ENCODE data around the gene CIAO2B.
"Not testable (repeated sequence)": the region's sequence is repeated elsewhere in the genome, so short reads cannot be mapped to it uniquely, and the experiment has no call there.

Gene CIAO2B

DNA sequence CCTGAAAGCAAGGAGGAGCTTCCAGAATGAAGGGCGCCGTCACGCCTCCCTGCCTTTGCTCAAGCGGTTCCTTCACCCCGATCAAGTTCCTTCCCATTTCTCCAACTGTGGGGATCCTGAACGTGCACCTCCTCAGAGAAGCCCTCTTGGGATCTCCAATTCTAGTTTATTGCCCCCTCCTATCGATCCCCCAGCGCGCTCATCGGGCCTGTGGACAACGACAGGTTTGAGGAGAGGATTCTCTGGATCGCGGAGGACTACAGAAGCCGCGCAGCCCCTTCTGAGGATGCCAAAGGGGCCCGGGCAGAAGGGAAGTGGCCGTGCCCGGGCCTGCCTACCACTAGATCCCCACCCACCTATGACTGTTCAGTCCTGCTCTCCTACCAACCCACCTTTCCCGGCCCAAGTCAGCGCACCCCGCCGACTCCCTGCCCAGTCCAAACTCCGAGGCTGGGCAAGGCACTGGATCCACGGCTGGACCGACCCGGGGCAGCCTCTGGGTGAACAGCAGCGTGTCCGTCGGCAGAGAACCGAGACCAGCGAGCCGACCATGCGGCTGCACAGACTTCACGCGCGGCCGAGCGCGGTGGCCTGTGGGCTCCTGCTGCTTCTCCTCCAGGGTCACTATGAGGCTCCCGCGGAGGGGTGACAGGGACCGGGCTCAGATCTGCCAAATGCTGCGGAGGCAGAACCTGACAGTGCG is 14.1 kb upstream of the CIAO2B start:
- H3K4me1 Mint-ChIP-seq: peaks cover 18% of the 10 kb centered on the region
- H3K4me3 Mint-ChIP-seq: peak overlapping the region; percentile 87
- H3K27ac Mint-ChIP-seq: peak overlapping the region; percentile 74
- no peaks in the 10 kb centered on the region for H3K9me3 Mint-ChIP-seq
- peaks cover 27% of the 10 kb centered on the region for H3K27me3 Mint-ChIP-seq
- H3K36me3 Mint-ChIP-seq: no peaks in the 10 kb centered on the region

DNA sequence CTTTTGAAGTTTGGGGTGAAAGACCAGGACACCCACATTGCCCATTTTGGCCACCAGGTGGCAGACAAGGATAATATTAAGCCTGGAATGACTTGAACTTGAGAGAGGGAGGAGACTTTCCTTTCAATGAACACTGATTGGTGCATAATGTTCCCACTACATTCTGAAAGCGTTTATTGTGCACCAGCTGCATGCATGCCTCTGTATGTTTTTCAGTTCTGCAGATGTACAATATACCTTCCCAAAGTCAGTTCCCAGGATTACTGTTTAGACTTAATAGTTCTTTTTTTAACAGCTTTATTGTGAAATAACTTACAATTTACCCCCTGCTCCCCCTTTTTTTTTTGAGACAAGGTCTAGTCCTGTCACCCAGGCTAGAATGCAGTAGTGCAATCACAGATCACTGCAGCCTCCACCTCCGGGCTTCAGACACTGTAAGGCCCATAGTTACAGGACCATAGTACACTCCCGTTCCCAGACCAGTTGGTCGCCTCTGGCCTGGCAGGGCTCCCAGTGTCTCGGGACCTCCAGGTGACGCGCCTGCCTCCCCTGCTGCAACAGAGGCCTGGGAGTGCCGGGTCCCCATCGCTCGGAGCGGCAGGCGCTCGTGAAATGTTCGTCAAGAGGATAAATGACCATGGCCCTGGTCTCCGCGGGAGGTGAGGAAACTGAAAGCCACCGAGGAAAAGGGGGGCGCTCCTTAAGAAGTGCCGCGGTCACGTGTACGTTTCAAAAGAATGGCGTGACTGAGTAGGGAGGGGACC is 13.3 kb upstream of the CIAO2B start:
- peaks cover 18% of the 10 kb centered on the region for H3K4me1 Mint-ChIP-seq
- H3K27ac Mint-ChIP-seq: no peak overlapping the region
- H3K36me3 Mint-ChIP-seq: peaks cover 4% of the 10 kb centered on the region
- H3K27me3 Mint-ChIP-seq: peaks cover 22% of the 10 kb centered on the region
- no peaks in the 10 kb centered on the region for H3K9me3 Mint-ChIP-seq
- peak overlapping the region; percentile 87 for H3K4me3 Mint-ChIP-seq

DNA sequence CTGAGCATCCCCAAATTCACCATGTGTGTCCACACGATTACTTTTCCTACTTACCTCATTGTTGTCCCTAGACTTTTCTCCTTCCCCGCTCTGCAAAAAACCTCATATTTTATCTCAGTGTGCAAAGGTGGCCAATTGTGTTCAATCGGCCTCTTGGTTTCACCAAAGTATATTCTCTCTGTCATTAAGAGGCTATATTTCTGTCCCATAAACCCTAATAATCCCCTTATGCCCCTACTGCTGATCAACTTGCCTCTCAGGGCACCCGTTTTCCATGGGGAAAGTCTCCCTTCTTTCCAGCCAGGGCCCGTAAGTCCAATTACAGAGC is 12.7 kb upstream of the CIAO2B start:
- H3K4me1 Mint-ChIP-seq: peaks cover 18% of the 10 kb centered on the region
- H3K27me3 Mint-ChIP-seq: peaks cover 21% of the 10 kb centered on the region
- peaks cover 4% of the 10 kb centered on the region for H3K36me3 Mint-ChIP-seq
- no peak overlapping the region for H3K27ac Mint-ChIP-seq
- H3K9me3 Mint-ChIP-seq: no peaks in the 10 kb centered on the region
- H3K4me3 Mint-ChIP-seq: peak overlapping the region; percentile 87

DNA sequence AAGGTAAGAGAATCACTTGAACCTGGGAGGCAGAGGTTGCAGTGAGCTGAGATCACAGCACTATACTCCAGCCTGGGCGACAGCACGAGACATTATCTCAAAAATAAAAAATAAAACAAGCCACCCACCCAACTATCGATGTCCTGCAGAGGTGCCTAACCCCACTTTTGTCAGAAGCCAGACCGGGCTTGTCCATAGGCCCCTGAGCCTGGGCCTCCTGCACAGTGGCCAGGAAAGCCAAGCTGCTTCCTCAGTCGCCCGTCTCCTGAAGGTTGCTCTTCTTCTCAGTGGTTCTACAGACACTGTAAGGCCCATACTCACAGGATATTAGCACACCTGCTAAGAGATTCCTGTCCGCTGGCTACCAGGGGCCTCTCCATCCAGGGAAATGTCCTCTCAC is 12.3 kb upstream of the CIAO2B start:
- H3K9me3 Mint-ChIP-seq: no peaks in the 10 kb centered on the region
- H3K27me3 Mint-ChIP-seq: peaks cover 17% of the 10 kb centered on the region
- no peak overlapping the region for H3K4me3 Mint-ChIP-seq
- H3K4me1 Mint-ChIP-seq: peaks cover 18% of the 10 kb centered on the region
- peaks cover 4% of the 10 kb centered on the region for H3K36me3 Mint-ChIP-seq
- no peak overlapping the region for H3K27ac Mint-ChIP-seq

DNA sequence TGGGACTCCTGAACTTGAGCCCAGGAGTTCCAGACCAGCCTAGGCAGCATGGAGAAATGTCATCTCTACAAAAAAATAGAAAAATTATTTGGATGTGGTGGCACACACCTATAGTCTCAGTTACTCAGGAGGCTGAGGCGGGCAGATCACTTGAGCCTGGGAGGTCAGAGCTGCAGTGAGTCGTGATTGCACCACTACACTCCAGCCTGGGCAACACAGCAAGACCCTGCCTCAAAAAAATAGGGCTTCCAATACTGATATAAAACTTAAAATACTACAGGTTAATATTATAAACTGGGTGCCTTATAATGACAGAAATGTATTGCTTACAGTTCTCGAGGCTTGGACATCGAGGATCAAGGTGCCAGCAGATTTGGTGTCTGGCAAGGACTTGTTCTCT is 11.7 kb upstream of the CIAO2B start:
- Mint-ChIP-seq H3K4me1 (peaks cover 18% of the 10 kb centered on the region), H3K4me3 (no peak overlapping the region), H3K9me3 (no peaks in the 10 kb centered on the region), H3K27ac (no peak overlapping the region), H3K27me3 (peaks cover 13% of the 10 kb centered on the region), H3K36me3 (peaks cover 4% of the 10 kb centered on the region)

DNA sequence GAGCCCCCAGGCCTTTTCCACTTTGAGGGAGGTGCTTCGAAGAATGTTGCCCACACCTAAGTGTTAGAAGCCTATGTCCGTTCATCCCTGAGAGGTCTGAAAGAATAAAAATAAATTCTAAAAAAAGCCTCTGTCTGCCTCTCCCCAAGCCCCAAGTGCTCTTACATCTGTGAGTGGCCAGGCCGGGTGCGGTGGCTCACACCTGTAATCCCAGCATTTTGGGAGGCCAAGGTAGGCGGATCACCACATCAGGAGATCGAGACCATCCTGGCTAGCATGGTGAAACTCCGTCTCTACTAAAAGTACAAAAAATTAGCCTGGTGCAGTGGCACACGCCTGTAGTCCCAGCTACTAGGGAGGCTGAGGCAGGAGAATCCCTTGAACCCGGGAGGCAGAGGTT is 10.8 kb upstream of the CIAO2B start:
- not testable (repeated sequence) for H3K36me3 Mint-ChIP-seq, H3K27ac Mint-ChIP-seq, H3K27me3 Mint-ChIP-seq, H3K9me3 Mint-ChIP-seq, H3K4me3 Mint-ChIP-seq
- H3K4me1 Mint-ChIP-seq: peaks cover 18% of the 10 kb centered on the region

DNA sequence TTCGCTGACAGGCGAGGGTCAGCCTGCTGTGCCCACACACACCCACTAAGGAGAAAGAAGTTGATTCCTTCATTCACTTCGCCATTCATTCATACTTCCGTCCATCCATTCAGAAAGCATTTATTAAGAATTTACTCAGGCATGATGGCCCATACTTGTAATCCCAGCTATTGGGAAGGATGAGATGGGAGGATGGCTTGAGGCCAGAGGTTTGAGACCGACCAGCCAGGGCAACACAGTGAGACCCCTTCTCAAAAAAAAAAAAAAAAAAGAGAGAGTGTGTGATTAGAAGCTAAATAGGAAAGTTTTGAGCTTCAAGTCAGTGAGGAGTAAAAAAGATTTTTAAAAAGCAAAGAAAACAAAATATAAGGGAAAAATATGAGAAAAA is 9.8 kb upstream of the CIAO2B start:
- Mint-ChIP-seq H3K9me3 (no peaks in the 10 kb centered on the region), H3K36me3 (peaks cover 6% of the 10 kb centered on the region), H3K27me3 (peaks cover 2% of the 10 kb centered on the region), H3K4me3 (no peak overlapping the region), H3K27ac (no peak overlapping the region), H3K4me1 (peaks cover 18% of the 10 kb centered on the region)

DNA sequence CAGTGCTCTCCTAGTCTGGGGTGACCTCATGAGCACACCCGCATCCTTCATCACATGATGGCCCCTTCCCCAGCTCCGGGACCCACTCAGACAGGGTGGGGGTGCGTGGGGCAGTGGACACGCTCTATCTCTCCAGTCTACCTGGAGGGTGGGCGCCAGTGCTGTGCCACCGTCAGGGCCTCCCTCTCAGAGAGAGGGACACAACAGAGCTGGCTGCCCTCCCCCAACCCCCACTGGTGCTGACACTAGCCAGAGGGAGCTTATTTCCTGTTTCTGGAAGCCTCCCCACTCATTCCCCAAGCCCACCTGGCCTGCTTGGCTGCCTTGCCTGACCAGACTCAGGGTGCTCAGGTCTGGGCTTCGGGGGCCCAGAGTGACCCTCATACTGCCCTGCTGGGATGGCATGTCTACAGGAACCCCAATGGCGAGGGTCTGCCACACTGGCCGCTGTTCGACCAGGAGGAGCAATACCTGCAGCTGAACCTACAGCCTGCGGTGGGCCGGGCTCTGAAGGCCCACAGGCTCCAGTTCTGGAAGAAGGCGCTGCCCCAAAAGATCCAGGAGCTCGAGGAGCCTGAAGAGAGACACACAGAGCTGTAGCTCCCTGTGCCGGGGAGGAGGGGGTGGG is 9.3 kb upstream of the CIAO2B start:
- Mint-ChIP-seq H3K4me3 (no peak overlapping the region), H3K36me3 (peaks cover 6% of the 10 kb centered on the region), H3K27ac (no peak overlapping the region), H3K27me3 (no peaks in the 10 kb centered on the region), H3K9me3 (no peaks in the 10 kb centered on the region), H3K4me1 (peaks cover 15% of the 10 kb centered on the region)

DNA sequence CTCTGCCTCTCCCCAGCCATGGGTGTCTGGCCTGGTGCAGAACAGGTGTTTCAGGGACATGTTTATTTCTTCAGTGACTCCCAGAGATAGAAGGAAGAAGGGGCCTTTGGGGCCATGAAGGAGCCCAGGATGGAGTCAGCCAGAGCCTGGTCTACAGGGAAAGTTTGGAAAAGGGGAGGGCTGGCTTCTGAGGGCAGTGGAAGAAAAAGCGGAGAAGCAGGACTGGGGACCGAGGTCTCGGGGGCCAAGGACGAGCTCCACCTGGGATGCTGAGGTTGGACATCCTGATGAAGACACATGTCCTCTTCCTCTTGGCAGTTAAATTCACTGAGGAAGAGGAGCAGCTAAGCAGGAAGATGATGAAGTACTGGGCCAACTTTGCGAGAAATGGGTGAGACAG is 8.8 kb upstream of the CIAO2B start:
- Mint-ChIP-seq H3K4me1 (peaks cover 9% of the 10 kb centered on the region), H3K9me3 (no peaks in the 10 kb centered on the region), H3K36me3 (peaks cover 6% of the 10 kb centered on the region), H3K4me3 (no peak overlapping the region), H3K27me3 (no peaks in the 10 kb centered on the region), H3K27ac (no peak overlapping the region)

DNA sequence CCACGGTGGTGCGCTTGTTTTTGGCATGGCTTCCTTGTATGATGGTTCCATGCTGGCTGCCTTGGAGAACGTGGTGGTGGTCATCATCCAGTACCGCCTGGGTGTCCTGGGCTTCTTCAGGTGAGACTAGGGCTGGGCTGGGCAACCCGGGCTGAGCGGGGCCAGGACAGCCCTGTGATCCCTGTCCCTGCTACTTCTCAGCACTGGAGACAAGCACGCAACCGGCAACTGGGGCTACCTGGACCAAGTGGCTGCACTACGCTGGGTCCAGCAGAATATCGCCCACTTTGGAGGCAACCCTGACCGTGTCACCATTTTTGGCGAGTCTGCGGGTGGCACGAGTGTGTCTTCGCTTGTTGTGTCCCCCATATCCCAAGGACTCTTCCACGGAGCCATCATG is 6.0 kb upstream of the CIAO2B start:
- Mint-ChIP-seq H3K4me1 (peaks cover 25% of the 10 kb centered on the region), H3K27me3 (no peaks in the 10 kb centered on the region), H3K4me3 (no peak overlapping the region), H3K36me3 (peaks cover 6% of the 10 kb centered on the region), H3K27ac (no peak overlapping the region), H3K9me3 (no peaks in the 10 kb centered on the region)

DNA sequence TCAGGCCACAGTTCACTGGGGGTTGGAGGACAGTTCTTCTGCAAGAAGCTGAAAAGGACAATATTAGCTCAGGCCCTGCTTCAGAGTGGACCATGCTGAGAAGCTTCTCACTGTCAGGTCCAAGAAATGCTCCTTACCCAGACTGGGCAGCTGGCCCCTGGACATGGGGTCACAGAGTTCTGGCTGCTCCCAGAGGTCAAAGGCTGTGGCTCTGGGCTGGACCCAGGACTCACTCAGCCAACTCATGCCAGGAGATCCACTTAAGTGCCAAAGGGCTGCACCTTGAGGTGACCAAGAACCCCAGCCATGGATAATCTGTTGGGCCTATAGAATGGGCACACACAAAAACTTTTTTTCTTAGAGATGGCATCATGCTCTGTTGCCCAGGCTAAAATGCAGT is 5.2 kb upstream of the CIAO2B start:
- H3K27ac Mint-ChIP-seq: no peak overlapping the region
- H3K9me3 Mint-ChIP-seq: no peaks in the 10 kb centered on the region
- no peak overlapping the region for H3K4me3 Mint-ChIP-seq
- peaks cover 6% of the 10 kb centered on the region for H3K36me3 Mint-ChIP-seq
- peaks cover 26% of the 10 kb centered on the region for H3K4me1 Mint-ChIP-seq
- no peaks in the 10 kb centered on the region for H3K27me3 Mint-ChIP-seq

DNA sequence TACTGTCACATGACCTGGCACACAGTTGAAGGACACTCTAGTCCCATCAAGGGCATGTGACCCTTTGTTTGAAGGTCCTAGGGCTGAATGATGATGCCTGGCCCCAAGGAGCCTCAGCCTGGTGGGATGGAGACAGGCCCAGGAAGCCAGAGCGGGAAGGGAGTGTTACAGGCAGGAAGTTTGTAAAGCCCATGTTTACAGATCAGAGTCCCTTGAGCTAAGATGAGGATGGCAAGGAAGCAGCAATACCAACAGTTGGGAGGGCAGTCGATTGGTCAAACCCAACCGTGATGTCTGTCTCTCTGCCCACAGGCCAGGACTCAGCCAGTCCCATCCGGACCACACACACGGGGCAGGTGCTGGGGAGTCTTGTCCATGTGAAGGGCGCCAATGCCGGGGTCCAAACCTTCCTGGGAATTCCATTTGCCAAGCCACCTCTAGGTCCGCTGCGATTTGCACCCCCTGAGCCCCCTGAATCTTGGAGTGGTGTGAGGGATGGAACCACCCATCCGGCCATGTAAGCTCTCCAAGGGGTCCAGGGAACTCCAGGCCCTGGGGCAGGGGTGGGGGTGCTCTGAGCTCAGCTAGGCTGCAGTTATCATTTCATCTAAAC is 3.6 kb upstream of the CIAO2B start:
- Mint-ChIP-seq H3K4me1 (peaks cover 40% of the 10 kb centered on the region), H3K27ac (peak overlapping the region; percentile 69), H3K9me3 (no peaks in the 10 kb centered on the region), H3K27me3 (no peaks in the 10 kb centered on the region), H3K4me3 (peak overlapping the region; percentile 77), H3K36me3 (peaks cover 11% of the 10 kb centered on the region)

DNA sequence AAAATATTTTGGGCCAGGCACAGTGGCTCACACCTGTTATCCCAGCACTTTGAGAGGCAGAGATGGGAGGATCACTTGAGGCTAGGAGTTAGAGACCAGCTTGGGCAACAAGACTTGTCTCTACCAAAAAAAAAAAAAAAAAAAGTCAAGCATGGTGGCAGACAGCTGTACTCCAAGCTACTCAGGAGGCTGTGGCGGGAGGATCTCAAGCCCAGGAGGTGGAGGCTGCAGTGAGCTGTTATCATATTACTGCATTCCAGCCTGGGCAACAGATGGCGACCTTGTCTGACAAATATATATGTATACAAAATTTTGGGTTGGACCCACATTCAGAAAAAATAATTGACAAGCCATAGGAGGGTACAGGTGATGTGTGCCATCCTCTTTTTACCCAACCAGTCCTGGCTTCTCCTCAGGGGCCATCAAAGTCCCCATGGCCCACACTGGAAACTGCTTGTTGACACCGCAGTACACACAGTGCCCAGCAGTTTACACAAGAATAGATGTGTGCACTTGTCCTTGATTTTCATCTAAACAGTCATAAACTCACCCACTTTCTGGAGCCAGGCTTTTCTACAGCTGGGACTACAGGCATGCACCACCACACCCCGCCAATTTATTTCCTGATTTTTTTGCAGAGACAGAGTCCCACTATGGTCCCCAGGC is 2.8 kb upstream of the CIAO2B start:
- Mint-ChIP-seq H3K9me3 (no peaks in the 10 kb centered on the region), H3K4me3 (peak overlapping the region; percentile 98), H3K4me1 (peaks cover 48% of the 10 kb centered on the region), H3K36me3 (peaks cover 13% of the 10 kb centered on the region), H3K27ac (peak overlapping the region; percentile 69), H3K27me3 (no peaks in the 10 kb centered on the region)

DNA sequence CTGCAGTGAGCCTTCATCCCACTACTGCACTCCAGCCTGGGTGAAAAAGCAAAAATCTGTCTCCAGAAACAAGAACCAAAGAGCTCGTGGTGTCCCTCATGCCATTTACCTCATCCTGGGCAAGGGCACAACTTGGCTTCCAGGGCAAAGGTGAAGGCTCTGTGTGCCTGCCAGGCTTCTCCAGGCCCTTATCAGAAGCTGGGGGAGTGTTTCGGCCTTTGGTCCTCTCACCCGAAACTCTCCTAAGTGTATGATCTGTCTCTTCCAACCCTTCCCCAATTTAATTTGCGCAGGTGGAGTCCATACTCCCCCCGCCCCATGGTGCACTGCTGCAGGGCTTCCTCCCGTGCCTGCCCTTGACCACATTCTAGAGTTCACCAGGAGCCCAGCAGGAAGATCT is 2.3 kb upstream of the CIAO2B start:
- Mint-ChIP-seq H3K27ac (no peak overlapping the region), H3K27me3 (no peaks in the 10 kb centered on the region), H3K36me3 (peaks cover 13% of the 10 kb centered on the region), H3K4me3 (peak overlapping the region; percentile 98), H3K4me1 (peaks cover 52% of the 10 kb centered on the region), H3K9me3 (no peaks in the 10 kb centered on the region)

DNA sequence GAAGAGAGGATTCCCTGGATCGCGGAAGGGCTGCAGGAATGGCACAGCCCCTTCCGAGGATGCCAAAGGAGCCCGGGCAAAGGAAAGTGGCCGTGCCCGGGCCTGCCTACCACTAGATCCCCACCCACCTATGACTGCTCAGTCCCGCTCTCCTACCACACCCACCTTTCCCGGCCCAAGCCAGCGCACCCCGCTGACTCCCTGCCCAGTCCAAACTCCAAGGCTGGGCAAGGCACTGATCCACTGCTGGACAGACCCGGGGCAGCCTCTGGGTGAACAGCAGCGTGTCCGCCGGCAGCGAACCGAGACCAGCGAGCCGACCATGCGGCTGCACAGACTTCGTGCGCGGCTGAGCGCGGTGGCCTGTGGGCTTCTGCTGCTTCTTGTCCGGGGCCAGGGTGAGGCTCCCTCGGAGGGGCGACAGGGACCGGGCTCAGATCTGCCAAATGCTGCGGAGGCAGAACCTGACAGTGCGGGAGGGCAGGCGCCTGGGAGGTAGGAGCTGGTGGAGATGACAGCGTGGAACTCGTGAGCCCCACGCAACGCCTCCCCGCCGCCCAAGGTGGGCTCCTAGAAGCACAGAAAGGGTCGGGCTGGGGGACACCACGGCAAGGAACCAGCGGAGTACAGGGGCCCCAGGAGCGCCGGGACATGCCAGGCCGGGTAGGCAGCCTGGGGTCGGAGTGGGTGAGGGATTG is 1.3 kb upstream of the CIAO2B start, which contains the start of gene CES2:
Gene CES2 (plus strand): TSS at position 203 of the 698 bp plus-strand sequence. CDS start 120 bp downstream, at position 323.
- Mint-ChIP-seq H3K9me3 (no peaks in the 10 kb centered on the region), H3K4me3 (peak within 1 kb of the TSS; percentile 98), H3K27me3 (no peaks in the 10 kb centered on the region), H3K36me3 (peaks cover 13% of the 10 kb centered on the region), H3K27ac (peak within 1 kb of the TSS; percentile 98), H3K4me1 (peaks cover 52% of the 10 kb centered on the region)
